ENCODE results near the gene RAB11FIP5.

- TF ChIP-seq CTCF (IDR thresholded peaks at IDR 0.05; ENCODE audit: low read length) (no peak), EZH2 (IDR thresholded peaks at IDR 0.05; ENCODE audit: borderline replicate concordance, low read length) (no peak)
Measured at GRCh38 chr2:73122536-73122935, 9.8 kb upstream of the RAB11FIP5 start.
